SK-N-SH treated with all-trans-retinoic acid at 6 μM for 48 hours (cell line): ENCODE results near the gene WDTC1.

ENCODE experiments used
- ZFP3 ChIP-seq: fragments of 250-450 bp; sonication (Bioruptor Pico); IDR thresholded peaks from 2 replicates; pipeline ENCODE4 v1.5.0; 2020; ENCODE audit warnings: mild to moderate bottlenecking, moderate library complexity
- ZNF8 ChIP-seq: fragments of 450-650 bp; formaldehyde crosslinking; IDR thresholded peaks from 2 replicates; pipeline ENCODE4 v1.5.0; 2020; ENCODE audit warnings: mild to moderate bottlenecking, moderate library complexity

DNA sequence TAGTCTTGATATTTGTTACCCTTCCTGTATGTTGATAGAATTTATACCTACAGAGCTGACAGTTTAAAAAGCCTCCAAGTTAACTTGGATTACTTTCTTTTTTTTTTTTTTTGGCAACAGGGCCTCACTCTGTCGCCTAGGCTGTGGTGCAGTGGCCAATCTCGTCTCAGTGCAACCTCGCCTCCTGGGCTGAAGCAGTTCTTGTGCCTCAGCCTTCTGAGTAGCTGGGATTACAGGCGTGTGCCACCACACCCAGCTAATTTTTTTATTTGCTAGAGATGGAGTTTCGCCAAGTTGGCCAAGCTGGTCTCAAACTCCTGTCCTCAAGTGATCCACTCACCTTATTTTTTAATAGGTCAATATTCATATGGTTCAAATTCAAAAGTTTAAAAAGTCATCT is 32.7 kb downstream of the WDTC1 start:
- no peak for TF ChIP-seq ZNF8
- no peak for TF ChIP-seq ZFP3 (CRISPR knock-in tag)
